Hematopoietic multipotent progenitor cell treated with erythropoietin and hydrocortisone succinate and interleukin-3 and kit ligand, for 15 days (in vitro differentiated cells): Measurements from ENCODE around the gene RAPGEF6.
A peak's percentile ranks its signal among the peaks of the same experiment; 100 is the strongest.
"Not testable (repeated sequence)": the region's sequence is repeated elsewhere in the genome, so short reads cannot be mapped to it uniquely, and the experiment has no call there.

Experiments used
- DNase-seq: peaks from one replicate; pipeline ENCODE4 v3.0.0-alpha.2; 2015; ENCODE audit warnings: low spot score

Gene RAPGEF6

DNA sequence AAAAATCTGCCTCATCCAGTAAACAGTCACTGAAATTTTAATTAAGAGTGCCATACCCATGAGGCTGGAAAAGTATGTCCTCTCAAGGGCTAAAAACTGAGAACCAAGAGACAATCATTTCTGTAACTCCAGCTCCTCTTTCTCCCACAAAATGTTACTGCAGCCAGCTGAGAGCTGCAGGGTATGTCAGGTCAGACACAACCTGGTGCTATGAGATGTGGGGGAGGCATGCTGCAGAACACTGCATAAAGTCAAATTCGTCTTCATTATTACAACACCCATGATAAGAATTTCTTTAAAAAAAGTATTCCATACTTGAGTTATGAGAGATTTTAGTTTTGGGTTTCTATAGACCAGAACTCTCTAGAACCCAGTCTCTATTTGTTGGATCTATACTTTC is 209.0 kb downstream of the RAPGEF6 start:
- DNase-seq: no peak

DNA sequence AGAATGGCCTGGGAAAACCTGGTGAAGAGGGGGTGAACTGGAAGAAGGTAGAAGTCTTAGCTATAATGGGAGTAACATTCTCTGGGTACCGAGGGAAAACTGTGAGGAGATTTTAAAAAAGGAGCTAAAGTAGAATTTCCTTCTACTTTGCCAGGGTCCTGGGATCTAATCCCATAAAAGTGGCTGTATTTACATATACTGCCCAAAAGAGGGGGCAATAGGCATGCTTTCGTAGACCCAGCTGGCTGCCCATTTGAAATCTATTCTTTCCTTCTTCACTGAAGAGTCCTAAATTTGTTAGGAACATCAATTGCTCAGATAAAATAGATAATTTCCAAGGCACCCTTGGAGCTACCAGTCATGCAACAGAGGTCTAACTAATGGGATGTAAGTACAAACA is 212.0 kb downstream of the RAPGEF6 start:
- peak; percentile 34 for DNase-seq

DNA sequence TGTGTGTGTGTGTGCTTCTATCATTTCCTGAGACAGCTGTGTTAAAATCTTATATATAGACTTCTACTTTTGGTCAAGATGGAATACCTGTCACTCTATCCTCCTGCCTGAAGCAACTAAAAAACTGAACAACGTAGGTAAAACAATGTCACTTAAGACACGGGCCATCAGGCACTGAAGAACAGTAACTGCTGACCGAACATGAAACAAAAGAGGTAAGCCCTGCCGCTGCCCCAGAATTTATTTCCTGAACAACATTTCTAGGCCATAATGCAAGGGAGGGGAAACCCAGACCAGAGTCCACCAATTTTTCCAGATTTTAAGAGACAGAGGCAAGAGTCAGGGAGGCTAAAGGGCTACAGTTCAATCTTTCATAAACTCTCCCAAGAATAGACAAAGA is 215.2 kb downstream of the RAPGEF6 start:
- no peak for DNase-seq

DNA sequence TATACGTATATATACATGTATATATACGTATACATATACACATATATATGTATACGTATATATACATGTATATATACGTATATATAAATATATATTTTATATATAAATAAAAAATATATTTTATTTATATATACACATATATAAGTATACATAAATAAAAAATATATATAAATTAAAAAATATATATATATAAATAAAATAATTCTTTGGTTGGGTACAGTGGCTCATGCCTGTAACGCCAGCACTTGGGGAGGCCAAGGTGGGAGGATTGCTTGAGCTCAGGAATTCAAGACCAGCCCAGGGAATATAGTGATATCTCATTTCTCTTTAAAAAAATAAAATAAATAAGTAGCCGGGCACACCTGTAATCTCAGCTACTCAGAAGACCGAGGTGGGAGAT is 216.2 kb downstream of the RAPGEF6 start:
- DNase-seq: no peak

DNA sequence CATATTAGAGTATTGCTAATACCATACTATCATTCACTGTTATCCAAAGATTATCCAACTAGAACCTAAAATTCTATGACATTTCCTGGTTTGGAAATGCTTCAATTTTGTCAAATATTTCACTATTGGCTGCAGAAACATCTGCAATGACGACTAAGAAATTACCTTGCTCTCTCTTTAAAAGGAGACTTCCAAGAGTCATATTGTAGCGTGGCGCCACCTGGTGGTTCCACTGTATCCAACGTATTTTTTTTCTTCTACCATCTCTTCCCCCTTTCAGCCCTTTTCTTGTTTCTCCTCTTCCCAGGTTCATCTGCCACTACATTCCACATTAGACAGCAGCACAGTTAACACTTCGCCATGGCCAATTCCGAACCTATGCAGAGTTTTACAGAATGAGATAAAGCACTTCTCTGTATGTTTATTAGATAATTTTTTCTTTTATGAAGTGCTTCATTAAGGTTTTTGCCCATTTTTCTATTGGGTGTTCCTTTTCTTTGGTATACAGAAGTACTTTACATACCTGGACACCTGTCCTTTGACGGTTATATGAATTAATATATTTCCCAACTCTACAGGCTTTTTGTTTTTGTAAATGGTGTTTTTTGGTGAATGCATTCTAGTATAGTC is 217.7 kb downstream of the RAPGEF6 start:
- DNase-seq: peak; percentile 82

DNA sequence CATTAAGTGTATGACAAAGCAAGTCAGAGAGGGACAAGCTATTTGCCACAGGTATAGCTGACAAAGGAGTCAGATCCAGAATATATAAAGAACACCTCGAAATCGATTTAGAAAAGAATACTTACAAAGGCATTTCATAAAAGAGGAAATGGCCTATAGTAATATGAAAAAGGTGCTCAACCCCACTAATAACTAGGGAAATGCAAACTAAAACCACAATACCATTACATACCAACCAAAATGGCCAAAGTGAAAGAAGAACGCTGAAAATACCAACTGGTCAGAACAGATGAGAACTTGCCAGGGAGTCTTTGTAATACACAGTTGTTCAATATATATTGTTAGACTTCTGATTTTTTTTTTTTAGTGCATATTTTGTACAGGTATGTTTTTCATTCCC is 218.3 kb downstream of the RAPGEF6 start:
- DNase-seq: no peak

DNA sequence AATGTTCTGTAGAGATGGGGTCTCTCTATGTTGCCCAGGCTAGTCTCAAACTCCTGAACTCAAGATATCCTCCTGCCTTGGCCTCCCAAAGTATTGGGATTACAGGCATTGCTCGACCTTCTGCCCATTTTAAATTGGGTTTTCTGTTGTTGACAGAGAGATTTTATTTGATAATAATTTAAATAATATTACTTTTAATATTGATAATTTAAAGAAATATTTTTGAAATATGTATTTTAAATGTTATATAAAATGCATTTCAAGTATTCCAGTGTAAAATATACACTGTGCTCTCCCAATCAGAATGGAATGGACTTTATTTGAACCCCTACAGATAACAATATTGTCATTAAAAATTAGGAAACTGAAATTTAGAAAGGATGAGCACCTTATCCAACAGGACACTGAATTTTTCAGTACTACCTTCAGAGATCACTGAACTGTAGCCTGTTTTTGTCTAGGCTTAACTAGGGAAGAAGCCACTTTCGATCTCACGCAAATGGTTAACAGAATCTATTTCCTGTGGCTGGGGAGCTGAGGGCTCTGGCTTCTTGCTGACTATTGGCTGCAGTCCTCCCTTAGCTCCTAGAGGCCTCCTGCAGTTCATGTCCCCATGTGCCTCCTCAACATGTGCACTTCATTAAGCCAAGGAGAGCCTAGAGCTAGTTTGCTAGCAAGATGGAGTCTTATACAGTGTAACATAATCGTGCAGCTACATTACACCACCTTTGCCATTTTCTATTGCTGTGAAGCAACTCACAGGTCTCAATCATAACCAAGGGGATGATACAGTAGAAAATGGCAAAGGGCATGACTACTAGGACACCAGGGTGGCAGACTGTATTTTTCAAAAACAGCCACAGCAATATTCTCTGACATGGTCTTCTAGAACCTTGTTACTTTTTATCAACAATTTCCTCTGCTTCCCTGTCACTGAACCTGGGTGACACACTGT is 221.1 kb downstream of the RAPGEF6 start:
- no peak for DNase-seq

DNA sequence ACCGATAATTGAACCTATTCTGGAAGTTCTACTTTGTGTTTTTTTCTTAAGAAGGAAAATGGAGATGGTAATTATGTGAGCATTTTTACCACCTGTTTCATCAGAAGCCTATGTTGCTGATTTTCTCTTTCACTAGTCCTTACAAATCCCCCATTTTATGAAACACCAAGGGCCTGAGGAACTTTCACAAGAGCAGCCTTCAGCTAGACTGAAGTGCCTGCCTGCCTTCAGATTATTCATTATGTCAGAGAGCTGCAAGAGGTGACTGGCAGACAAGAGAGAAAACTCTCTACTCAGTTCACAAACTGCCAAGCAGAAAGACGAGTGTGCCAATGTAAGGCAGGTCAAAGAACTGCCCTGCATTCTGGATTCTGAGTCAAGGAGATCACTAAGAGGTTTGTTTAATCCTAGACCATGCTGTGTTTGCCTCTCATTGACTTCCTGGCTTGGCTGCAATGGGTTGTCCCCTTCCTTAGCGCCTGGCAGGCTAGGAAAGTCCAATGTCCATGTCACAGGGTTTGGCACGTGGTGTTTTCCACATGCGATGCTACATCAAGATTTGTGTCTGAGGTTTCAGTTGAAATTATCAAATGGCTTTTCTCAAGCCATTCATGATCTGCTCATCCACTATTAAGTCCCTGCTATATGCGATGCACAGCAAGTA is 227.9 kb downstream of the RAPGEF6 start:
- no peak for DNase-seq

DNA sequence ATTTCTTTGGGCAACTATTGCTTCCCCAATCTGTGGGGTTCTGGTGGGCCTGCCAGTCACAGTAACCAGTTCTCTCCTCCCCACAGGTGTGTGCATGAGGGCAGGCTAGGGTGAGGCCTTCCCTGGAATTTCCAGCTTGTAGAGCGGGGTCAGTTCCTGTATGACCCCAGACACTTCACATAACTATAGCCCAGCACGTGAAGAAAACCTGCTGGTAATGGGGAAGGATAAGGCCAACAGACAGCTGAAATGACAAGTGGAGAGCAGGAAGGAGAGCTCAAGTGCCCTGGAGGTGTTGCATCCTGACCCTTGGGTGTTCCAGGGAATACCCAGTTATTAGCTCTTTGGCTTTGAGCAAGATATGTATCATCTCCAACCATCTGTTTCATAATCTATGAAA is 229.0 kb downstream of the RAPGEF6 start:
- DNase-seq: no peak

DNA sequence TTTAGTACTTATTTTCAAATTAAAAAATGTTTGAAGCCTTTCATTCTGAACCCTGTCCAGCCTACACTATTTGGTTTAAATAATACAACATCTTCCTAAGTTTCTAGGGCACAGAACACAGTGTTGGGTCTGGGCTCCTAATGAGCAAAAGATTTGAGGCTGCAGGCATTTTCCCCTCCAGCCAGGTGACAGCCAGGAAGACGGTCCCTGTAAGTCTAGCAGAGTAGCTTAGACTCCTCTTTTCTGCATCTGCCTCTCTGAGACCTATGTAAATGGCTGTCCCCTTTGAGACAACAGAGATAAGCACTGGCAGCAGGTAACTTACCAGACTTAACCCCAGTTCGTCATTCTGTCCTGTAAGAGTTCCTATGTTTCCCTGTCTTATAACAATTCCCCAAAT is 229.4 kb downstream of the RAPGEF6 start:
- DNase-seq: no peak

DNA sequence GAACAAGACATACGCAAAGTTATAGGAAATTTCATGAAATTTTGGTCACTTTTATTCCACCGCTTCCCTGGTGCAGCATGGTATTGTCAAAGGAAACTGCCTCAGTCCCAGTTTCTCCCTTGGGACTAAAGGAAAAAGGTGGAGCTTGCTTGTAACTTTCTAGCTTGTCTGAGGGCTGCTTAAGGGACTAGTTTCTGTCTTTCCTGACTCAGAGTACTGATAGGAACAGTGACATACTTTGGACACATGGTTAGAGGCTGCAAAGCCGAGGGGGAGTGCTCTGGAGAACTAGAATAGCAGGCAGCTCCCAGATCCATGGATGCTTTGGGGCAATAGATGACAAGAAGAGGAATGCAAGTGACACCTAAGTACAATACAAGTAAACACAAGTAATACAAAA is 234.4 kb downstream of the RAPGEF6 start:
- no peak for DNase-seq

DNA sequence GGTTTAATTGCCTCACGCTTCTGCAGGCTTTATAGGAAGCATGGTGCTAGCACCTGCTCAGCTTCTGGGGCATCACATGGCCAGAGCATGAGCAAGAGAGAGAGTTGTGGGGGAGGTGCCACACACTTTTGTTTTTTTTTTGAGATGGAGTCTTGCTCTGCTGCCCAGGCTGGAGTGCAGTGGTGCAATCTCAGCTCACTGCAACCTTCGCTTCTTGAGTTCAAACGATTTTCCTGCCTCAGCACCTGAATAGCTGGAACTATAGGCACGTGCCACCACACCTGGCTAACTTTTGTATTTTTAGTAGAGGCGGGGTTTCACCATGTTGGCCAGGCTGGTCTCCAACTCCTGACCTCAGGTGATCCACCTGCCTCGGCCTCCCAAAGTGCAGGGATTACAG is 236.0 kb downstream of the RAPGEF6 start:
- DNase-seq: not testable (repeated sequence)

DNA sequence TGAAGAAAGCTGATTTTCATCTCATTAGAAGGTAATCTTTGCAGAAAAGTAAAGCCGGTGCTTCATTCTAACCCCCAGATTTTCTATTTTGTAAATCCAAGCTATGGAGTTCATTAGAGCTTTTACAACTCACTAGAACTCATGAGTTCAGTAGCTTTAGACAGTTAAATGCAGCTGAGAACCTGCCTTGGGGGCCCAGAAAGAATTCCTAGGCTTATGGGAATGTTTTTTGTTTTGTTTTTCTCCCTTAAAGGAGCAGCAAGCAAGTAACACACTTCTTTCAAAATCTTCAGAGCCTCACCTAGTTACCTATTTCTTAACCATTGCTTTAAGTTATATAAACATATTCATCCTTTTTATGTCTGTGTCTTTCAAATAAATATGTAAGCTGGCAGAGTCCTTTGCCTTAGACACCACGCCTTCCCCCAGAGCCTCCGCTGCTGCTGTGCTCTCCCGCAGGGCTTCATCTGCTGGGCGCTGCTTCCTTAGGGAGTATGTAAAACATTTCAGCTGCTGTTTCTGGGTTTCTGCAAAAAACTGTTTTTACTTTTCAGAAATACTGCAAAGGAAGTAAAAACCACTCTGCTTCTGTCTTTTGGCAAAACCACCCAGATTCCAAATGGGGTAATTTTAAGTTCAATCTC is 238.3 kb downstream of the RAPGEF6 start:
- no peak for DNase-seq

DNA sequence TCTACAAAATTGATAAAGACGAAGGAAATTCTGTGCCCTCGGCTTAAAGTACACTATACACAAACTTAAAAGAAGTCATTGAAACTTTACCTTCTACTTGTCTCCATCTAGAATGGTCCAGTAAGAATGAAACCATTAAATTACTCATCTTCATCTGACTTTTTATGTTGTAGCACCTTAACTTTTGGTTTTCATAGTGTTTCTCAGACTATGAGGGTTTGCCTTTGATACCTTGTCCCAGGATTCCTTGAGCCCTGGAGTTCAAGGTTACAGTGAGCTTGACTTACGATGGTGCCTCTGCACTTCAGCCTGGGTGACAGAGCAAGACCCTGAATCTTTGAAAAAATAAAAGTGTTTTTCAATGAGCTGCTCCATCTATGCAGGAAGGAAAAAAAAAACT is 239.0 kb downstream of the RAPGEF6 start:
- DNase-seq: no peak

DNA sequence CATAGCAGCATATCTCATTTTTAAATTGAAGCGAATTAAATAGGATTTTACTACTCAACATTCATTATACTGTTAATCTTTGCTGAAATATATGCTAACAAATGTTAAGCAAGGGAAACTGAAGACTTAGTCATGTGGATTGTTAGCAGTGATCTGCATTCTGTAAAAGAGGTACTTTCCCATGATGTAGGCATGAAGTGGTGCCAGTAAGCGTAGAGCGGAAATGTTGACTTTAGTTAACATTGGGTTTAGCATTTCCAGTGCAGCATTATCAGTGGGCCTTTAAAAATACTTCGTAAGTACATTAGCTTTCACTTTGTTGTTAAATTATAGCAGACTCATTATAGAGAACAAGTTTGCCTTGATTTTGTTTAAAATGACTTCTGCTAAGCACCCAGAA is 240.9 kb downstream of the RAPGEF6 start:
- DNase-seq: no peak

DNA sequence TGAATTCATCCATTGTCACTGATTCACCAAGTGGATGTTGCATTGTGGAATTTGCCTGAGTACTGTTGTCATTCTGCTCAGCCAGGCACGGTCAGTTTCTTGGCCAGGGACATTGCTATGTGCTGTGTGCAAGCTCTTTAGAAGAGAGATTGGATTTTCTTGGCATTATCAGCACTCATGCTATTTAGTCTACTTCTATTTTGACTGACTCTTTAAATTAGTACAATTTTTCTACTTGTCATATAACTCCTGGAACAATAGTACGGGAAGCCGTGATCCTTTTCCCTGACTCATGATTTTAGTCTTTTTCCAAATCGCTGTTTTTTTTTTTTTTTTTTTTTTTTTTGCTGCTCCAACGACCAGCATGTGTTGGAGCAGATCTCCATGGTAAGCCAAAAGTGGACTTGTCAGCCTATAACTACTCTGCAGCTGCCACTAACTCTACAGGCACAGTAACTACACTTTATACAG is 241.5 kb downstream of the RAPGEF6 start:
- DNase-seq: no peak

DNA sequence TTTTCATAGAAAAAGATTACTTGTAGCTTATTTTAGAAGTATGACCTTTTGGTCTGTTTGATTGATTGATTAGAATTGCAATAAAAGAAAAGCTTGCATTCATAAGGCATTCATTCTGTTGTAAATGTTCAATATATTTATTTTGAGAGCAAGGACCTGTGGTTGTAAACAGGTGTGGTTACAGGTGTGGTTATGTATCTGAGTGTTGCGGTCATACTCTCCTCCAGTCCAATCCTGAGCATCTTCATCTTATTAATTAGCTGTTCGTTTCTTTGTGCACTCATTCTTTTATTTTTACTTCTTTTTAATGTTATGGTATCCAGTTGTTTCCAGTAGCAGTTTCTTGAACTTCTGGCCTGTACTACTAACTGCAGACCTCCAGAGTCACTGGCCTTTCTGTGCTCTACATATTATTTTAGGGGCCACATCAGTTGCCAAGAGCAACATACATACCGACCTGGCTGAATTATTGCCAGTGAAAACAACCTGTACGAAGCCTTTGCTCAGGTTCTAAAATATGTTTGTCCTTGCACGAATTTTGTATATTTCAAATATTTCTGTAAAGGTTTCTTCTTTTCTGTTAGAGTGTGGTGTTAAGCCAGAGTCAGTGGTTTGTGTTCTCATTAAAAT is 242.4 kb downstream of the RAPGEF6 start:
- DNase-seq: no peak

DNA sequence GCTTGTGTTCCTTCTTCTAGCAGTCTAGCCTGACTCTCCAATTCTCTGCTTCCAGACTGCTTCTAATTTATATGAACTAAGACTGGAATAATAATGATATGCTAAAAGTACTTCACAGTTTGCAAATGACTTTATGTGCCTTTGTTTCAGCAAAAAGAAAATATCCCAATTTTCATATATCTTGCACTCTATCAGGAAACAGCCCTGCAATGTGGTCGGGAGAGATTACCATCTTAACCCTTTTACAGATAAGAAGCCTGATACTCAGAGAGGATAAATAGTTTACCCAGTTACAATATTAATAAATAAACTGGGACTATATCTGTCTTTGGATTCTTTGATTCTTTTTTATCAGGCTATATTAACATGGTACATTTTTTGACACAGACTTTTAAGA is 245.2 kb downstream of the RAPGEF6 start:
- DNase-seq: no peak

DNA sequence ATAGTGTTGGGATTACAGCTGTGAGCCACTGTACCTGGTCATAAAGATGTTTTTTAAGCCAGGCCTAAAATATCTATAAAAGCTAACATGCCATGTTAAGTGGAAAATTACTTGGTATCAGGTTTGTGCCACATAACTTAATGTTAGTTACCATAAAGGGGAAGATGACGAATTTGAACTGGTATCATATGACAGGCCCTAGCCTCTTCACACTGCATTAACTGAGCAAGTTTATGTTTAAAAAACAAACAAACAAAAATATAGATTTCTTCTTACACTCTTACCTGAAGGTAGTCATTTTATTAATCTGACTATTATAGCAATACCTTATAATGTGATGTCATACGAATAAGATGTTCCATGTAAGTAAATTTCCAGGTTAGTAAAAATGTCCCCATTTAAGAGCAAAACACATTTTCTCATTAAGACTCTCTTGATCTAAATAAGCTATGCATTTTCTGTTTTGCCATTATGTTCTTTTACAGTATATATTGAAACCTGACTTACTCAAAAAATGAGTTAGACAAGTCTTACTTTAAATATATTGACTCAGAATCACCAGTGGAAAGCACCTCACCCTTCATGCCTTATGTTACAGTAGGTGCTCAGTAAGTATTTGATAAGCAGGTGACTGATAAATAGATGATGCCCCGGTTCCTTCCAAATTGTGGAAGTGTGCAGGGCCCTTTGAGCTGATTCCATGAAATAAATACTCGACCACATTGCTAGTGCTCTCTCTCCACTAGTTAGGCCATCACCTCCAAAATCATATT is 245.7 kb downstream of the RAPGEF6 start:
- no peak for DNase-seq

DNA sequence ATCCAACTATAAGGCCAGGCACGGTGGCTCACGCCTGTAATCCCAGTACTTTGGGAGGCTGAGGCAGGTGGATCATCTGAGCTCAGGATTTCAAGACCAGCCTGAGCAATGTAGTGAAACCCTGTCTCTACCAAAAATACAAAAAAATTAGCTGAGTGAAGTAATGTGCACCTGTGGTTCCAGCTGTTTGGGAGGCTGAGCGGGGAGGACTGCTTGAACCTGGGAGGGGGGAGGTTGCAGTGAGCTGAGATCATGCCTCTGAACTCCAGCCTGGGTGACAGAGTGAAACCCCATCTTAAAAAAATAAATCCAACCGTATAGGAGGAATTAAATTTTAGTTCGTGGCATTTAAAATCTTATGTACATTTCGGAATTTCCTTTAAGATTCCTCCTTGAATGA is 247.8 kb downstream of the RAPGEF6 start:
- no peak for DNase-seq

DNA sequence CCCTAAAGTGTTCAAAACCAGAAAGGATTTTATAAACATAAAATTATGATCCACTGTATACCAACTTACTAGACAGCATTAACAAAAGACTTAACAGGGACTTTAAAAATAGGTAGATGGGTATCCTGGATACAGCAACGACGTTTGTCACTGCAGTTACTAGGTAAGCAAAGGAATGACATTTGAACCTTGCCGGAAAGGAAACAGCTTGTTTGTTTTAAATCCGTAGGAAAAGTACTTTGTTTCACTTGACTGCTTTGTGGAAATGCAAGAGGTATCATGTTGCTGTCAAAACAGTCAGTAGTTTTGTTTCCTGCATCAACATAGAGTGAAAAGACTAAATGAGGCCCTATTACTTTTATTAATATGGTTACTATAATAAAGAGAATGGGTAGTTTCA is 248.2 kb downstream of the RAPGEF6 start:
- no peak for DNase-seq
